SKM-1 treated with dmso at 0.1 percent for 144 hours (cell line): Measurements from ENCODE around the gene RNF182.
"Not testable (repeated sequence)": the region's sequence is repeated elsewhere in the genome, so short reads cannot be mapped to it uniquely, and the experiment has no call there.

ENCODE experiments used
- DNase-seq: peaks from one replicate; lab custom pipeline; 2025; ENCODE audit not compliant: unreplicated experiment; lab: John Stamatoyannopoulos, UW

The RNF182 gene, protein sequence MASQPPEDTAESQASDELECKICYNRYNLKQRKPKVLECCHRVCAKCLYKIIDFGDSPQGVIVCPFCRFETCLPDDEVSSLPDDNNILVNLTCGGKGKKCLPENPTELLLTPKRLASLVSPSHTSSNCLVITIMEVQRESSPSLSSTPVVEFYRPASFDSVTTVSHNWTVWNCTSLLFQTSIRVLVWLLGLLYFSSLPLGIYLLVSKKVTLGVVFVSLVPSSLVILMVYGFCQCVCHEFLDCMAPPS

GRCh38 chr6:13924949-13925881 is at the start of gene RNF182:
Gene RNF182 (plus strand): TSS chr6:13924952. CDS start chr6:13977120, 52,168 bp downstream.
- DNase-seq: no peak

- DNase-seq: no peak
These were observed 47.7 kb upstream of the RNF182 start for GRCh38 chr6:13877051-13877450.

- DNase-seq: not testable (repeated sequence)
These were observed 44.6 kb upstream of the RNF182 start for GRCh38 chr6:13880061-13880663.

DNA sequence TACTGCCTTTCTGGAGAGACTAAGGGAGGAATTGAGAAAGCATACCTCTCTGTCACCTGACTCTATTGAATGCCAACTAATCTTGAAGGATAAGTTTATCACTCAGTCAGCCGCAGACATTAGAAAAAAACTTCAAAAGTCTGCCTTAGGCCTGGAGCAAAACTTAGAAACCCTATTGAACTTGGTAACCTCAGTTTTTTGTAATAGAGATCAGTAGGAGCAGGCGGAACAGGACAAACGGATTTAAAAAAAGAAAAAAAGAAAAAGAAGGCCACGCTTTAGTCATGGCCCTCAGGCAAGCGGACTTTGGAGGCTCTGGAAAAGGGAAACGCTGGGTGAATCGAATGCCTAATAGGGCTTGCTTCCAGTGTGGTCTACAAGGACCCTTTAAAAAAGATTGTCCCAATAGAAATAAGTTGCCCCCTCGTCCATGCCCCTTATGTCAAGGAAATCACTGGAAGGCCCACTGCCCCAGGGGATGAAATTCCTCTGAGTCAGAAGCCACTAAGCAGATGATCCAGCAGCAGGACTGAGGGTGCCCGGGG is 43.1 kb upstream of the RNF182 start:
- DNase-seq: no peak

GRCh38 chr6:13883966-13884365 is 40.8 kb upstream of the RNF182 start:
- DNase-seq: no peak

GRCh38 chr6:13884397-13884796 is 40.4 kb upstream of the RNF182 start:
- DNase-seq: no peak

DNA sequence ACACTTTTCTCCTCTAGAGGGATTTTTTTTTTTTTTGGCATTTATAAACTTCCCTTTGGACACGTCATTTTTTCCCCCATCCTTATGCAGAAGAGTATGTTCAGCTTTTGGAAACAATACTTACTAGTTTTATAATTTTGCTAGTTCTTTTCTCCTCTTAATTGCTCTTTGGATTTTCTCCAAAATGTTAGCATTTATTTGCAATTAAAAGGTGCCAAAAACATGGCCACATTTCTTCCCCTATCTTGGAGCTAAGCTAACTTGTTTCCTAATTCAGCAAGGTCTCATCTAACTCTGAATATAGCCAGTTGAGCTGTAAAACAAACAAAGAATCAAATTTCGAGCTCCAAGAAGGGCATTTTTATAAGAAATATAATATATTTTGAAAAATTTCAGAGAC is 39.2 kb upstream of the RNF182 start:
- DNase-seq: no peak

GRCh38 chr6:13886949-13887348 is 37.8 kb upstream of the RNF182 start:
- no peak for DNase-seq

GRCh38 chr6:13892017-13892645 is 32.6 kb upstream of the RNF182 start:
- DNase-seq: no peak

DNA sequence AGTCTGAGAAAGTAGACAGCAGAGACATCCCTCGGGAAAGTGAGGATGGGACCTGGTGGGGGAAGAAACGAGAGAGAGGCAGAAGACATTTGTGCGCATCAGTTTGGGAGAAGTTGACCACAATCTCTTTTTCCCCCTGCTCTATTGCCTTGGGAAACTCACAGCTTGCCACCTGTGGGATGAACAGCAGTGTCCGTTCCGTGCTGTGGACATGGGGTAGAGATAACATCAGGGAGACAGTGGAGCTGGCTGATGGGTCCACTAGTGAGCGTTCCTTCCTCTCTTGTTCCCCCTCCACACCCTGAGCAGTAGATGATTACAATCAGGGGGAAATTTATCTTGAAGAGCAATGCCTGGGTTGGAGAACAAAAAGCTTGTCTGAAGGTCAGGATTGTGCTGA is 21.8 kb upstream of the RNF182 start:
- DNase-seq: no peak

DNA sequence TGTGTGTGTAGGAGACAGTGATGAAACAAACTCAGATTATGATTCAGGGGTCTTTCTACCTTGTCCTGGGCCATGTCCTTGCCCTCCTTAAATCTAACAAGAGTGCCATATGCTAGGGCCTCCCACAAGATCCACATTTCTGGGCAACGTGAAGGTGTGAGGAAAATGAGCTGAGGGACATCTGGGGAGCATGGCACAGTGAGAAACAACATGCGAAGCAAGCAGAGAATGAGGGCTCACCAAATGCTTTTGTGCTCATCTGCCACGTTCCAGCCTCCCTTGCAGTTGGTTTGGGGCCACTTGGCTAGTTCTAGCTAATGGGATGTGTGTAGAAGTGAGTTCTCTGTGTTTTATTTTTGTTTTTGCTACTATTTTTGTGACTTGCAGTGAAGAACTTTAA is 21.4 kb upstream of the RNF182 start:
- no peak for DNase-seq

DNA sequence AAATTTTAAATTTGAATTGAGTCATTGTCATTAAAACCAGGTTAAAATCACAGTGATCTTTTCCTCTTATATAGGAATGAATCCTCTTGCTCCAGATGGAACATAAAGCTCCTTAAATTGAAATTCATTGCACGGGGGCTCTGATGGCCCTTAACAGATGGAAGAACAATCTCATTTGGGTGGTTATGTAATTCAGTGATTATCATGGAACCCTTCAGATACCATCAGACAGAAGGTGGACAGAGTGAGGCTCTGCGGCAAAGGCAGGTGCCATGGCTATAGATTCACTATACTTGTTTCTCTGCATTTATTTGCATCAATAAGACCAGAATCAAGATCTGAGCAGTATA is 17.8 kb upstream of the RNF182 start:
- no peak for DNase-seq

- no peak for DNase-seq
These were observed 17.0 kb upstream of the RNF182 start for GRCh38 chr6:13907614-13908215.

- peak; percentile 65 for DNase-seq
These were observed 15.8 kb upstream of the RNF182 start for GRCh38 chr6:13908955-13909381.

DNA sequence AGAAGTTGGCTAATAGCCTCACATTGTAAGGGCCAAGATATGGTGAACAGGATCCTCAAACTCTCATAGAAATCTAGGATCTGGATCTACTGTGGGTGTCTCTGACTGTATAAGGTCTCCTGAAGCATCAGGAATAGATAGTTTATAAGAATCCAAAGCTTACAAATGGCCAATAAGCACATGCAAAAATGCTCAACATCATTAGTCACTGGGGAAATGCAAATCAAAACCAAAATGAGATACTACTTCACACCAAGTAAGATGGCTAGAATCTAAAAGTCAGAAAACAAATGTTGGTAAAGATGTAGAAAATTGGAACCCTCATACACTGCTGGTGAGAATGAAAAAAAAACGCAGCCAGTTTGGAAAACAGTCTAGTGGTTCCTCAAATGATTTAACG is 14.3 kb upstream of the RNF182 start:
- DNase-seq: no peak

DNA sequence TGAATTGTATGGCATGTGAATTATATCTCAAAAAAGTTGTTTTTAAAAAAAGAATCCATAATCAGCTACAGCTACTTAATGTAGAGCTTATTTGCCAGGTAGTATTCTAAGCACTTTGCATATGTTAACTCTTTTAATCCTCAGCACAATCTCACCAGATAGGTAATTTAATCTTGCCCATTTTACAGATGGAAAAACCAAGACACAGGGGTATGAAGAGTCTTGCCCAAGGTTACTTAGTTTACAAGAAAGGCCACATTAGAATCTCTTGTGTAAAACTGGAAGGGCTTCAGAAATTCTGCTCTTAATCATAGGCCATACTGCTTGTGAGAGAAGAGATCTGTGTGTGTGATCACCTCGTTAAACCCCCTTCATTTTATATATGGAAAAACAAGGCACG is 13.4 kb upstream of the RNF182 start:
- no peak for DNase-seq

- DNase-seq: no peak
These were observed 11.3 kb upstream of the RNF182 start for GRCh38 chr6:13913226-13914001.

DNA sequence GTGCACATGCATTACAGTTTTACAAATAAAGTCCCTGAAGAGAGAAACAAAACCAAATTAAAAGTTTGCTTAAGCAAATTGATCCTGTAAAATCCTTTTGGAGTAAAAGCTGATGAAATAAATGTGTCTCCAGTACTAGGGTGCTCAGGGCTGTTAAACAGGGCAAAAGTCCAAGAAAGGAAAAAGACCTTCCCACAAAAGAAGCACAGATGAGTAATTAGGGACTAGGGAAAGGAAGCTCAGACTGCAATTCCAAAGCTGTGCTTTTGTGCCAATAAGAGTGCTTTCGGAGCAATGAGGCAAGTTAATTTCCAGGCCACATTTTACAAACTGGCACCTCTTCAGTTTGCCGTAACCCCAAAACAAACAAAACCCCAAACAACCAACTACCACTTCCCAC is 10.4 kb upstream of the RNF182 start:
- DNase-seq: no peak

DNA sequence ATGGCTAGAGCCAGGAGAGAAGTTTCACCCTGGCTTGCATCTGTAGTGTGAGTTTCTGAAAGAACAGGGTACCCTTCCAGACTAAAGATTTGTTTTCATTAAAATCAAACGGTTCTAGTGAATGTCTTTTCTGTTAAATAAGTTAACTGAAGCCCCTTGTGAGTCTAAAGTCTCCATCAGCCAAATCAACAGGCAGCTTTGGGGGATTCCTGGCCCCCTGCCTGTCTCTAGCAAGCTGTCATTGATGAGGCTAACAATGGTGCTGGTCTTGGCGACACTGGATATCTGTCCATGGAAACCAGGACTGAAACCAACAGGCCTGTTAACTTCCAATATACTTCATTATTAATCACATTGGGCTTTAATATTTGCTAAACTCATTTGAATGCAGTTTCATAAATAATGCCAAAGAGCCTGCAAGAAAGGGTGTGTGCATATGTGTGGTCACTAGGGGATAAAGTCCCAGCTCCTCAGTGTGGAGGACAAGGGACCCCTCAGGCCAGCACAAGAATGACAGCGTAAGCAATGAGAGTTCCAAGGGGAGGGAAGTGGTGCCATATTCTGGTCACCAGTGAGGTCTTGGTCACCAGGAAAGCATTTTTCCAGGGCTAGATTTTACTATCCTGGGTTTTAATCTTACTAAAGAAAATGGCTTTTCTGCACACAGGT is 9.1 kb upstream of the RNF182 start:
- DNase-seq: no peak
